ENCODE measurements around the gene AMY1A. TPM values are rescaled to one million over a fixed set of nuclear protein-coding genes. Genes with fewer than 3 reads are reported as not detected.
"Not testable (repeated sequence)": the region's sequence is repeated elsewhere in the genome, so short reads cannot be mapped to it uniquely, and the experiment has no call there.

Gene AMY1A
- total RNA-seq, result not detected
- long read RNA-seq, result 0 reads

DNA sequence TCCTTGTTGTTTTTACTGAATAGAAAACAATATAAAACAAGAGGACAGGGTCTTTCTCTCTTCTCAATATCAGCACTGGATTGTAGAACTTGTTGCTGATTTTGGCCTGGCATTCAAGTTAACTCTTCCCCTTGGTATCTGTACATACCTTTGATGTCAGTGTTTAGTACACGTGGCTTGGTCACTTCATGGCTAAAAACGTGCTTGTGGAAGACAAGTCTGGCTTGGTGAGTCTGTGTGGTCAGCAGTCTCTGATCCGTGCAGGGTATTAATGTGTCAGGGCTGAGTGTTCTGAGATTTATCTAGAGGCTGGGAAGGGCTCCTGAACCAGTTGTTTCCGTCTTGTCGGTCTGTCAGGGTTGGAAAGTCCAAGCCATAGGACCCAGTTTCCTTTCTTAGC, at the start of gene AMY1A:
TSS of gene AMY1A (plus strand) at position 301 of the 400 bp plus-strand sequence. CDS start 571 bp downstream, outside the sequence.
- intact Hi-C loops (cut with DNase I, micrococcal nuclease); ATAC-seq; DNase-seq: not testable (repeated sequence)

DNA sequence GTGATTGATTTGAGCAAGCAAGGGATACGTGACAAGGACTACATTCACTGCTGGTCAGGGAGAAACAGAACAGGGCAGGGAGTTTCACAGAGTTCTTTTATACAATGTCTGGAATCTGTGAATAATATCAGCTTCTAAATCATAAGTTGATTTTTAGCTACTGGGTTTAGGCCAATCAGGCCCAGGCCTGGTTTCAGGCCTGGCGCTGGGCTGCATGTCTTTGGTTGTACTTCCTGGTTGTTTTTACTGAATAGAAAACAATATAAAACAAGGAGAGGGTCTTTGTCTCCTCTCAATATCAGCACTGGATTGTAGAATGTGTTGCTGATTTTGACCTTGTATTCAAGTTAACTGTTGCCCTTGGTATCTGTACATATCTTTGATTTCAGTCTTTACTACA, 39.2 kb upstream of the AMY1A start:
- ATAC-seq, result no peak
- DNase-seq, result no peak
- intact Hi-C loops (cut with DNase I, micrococcal nuclease), result no loop called here

DNA sequence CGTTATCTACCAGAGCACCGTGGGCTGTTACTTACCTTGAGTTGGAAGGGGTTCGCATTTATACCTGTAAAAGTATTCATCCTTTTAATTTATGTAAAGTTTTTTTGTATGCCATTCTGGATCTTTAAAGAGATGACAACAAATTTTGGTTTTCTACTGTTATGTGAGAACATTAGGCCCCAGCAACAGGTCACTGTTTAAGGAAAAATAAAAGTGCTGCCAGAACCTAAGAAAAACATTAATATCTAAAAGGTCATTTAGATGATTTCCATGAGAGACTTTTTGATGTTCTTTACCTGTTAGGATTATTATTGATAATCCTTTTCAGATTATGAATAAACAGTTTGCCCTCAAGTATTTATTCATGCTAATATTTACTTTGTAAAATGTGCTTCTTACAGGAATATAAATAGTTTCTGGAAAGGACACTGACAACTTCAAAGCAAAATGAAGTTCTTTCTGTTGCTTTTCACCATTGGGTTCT, 38.5 kb upstream of the AMY1A start, which contains the start of gene AMY2A:
TSS of gene AMY2A (plus strand) at position 434 of the 484 bp plus-strand sequence. CDS start at position 448, 14 bp downstream.
- intact Hi-C loops (cut with DNase I, micrococcal nuclease); ATAC-seq; DNase-seq: not testable (repeated sequence)

DNA sequence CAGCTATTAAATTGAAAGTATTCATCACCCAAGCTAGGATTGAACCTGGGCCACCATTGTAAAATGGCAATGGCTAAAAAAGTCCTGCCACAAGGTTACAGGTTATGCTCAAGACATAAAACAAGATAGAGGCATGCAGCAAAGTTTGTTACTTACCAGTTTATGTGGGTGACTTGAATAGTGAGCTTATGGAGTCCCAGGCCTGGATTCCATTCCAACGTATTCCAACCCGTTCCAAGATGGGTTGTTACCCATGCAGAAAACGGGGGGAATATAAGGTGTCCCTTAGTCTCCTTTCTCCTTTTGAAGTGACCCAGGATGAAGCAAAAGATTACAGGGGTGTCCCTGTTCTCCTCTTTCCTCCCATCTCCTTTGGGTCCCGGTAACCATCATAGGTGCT, 28.1 kb upstream of the AMY1A start:
- DNase-seq; intact Hi-C loops (cut with DNase I, micrococcal nuclease); ATAC-seq: not testable (repeated sequence)

DNA sequence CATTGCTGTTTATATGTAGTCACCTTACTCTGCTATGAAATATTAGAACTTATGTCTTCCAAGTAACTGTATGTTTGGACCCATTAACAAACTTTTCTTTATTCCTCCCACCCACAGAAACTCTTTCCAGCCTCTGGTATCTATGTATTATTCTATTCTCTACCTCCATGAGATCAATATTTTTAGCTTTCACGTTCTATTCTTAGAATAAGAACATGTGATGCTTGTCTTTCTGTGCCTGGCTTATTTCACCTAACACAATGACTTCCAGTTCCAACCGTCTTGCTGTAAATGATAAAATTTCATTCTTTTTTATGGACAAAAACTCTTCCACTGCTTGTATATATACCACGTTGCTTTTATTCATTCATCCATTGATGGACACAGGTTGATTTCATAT, 14.4 kb upstream of the AMY1A start:
- DNase-seq; ATAC-seq; intact Hi-C loops (cut with DNase I, micrococcal nuclease): not testable (repeated sequence)

DNA sequence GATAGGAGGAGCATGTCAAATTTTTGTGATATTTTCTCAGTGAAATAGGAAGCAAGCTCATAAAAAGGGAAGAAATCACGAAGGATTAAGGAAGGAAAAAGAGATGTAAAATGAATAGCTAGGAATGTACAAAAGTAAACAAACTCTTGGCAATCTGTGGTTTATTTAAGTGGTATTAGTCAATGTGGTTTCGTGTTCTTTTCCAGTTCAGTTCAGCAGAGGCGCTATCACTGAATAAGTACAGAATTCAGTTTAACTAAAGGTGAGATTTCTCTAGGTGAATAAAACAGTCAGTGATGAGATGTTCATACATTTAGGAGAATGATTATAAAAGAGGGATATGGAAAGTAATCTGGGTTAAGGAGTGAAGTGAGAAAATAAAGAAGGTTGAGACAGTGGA, 11.7 kb upstream of the AMY1A start:
- ATAC-seq; intact Hi-C loops (cut with DNase I, micrococcal nuclease); DNase-seq: not testable (repeated sequence)

DNA sequence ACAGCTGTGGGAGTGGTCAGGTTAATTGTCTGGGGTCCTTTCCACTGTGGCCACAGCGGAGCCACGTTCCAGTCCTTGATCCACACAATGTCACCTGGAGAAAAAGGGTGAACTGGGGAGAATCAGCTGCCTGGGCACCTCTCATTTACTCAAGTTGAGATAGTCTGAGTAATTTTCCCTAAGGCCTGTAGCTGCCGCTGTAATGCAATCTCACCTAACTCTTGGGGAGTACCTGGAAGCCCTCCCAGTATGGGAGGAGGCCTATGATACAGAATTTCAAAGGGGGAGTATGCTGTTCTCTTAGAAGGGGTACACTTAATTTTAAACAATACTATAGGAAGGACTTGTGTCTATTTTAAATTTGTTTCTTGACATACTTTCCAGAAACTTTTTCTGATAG, 5.3 kb upstream of the AMY1A start:
- DNase-seq; intact Hi-C loops (cut with DNase I, micrococcal nuclease); ATAC-seq: not testable (repeated sequence)

DNA sequence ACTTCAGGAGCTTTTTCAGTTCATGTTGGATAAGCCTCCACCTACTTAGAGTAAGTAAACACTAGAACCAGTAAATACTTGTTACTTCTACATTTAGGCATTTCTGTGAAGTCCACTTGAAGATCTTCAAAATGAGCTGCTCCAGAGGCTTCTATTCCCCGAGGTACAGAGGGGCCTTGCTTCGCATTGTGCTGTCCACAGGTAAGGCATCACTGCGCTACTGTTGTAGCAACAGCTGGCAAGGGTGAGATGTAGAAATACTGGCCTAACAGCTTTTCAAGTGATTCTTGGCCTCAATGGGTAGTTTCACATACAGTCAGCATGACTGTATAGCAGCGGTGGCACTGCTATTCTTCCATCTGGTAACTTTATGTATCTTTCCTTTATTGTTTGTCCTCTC, 4.7 kb upstream of the AMY1A start:
- not testable (repeated sequence) for DNase-seq

DNA sequence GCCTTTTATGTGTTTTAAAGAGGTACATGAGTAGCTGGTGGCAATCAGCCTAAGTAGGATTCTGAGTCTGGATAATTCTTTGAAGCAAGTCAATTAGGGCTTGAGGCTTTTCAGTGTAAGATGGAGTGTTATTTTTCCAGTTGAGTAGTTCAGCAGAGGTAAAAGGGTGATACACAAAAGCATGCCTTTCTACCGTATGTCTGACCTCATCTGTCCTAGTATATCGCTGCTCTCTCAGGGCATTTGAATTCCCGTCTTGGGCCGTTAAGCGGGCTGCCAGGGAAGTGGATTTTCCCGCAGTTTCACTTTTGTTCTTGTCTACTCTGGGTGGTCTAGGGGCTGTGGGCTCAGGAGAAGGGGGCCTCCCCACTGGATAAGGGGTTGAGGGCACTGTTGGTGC, 1.4 kb upstream of the AMY1A start:
- not testable (repeated sequence) for ATAC-seq

More for the DNA sequence above, 4.7 kb upstream of the AMY1A start:
- intact Hi-C loops (cut with DNase I, micrococcal nuclease); ATAC-seq: not testable (repeated sequence)

DNA sequence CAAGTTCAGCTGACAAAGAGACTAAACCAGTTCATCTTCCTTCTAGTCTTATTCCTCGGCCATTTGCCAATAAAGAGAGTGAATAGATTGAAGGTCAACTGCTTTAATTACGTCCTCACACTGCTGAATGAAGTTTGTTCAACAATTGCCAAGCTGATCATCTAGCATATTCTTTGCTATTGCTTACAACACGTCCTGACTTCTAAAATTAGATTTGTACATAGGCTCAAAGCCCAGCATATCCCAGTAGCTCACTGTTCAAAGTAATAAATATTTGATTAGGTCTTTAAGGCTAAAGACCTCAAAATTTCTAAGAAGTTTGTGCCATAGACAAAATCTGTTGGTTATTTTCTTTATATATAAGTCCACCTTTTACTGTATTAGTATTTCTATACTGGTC, 20.8 kb downstream of the AMY1A start:
- intact Hi-C loops (cut with DNase I, micrococcal nuclease); DNase-seq; ATAC-seq: not testable (repeated sequence)

More for the DNA sequence above, 1.4 kb upstream of the AMY1A start:
- intact Hi-C loops (cut with DNase I, micrococcal nuclease); DNase-seq: not testable (repeated sequence)

DNA sequence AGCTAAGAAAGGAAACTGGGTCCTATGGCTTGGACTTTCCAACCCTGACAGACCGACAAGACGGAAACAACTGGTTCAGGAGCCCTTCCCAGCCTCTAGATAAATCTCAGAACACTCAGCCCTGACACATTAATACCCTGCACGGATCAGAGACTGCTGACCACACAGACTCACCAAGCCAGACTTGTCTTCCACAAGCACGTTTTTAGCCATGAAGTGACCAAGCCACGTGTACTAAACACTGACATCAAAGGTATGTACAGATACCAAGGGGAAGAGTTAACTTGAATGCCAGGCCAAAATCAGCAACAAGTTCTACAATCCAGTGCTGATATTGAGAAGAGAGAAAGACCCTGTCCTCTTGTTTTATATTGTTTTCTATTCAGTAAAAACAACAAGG, 40.5 kb downstream of the AMY1A start, which contains the start of gene AMY1B:
TSS of gene AMY1B (minus strand) at position 101 of the 400 bp plus-strand sequence. CDS start 571 bp downstream, outside the sequence.
- ATAC-seq; intact Hi-C loops (cut with DNase I, micrococcal nuclease); DNase-seq: not testable (repeated sequence)

DNA sequence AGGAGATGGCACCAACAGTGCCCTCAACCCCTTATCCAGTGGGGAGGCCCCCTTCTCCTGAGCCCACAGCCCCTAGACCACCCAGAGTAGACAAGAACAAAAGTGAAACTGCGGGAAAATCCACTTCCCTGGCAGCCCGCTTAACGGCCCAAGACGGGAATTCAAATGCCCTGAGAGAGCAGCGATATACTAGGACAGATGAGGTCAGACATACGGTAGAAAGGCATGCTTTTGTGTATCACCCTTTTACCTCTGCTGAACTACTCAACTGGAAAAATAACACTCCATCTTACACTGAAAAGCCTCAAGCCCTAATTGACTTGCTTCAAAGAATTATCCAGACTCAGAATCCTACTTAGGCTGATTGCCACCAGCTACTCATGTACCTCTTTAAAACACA, 41.9 kb downstream of the AMY1A start:
- DNase-seq; intact Hi-C loops (cut with DNase I, micrococcal nuclease); ATAC-seq: not testable (repeated sequence)

DNA sequence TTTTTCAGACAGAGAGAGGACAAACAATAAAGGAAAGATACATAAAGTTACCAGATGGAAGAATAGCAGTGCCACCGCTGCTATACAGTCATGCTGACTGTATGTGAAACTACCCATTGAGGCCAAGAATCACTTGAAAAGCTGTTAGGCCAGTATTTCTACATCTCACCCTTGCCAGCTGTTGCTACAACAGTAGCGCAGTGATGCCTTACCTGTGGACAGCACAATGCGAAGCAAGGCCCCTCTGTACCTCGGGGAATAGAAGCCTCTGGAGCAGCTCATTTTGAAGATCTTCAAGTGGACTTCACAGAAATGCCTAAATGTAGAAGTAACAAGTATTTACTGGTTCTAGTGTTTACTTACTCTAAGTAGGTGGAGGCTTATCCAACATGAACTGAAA, 45.1 kb downstream of the AMY1A start:
- ATAC-seq; DNase-seq; intact Hi-C loops (cut with DNase I, micrococcal nuclease): not testable (repeated sequence)

DNA sequence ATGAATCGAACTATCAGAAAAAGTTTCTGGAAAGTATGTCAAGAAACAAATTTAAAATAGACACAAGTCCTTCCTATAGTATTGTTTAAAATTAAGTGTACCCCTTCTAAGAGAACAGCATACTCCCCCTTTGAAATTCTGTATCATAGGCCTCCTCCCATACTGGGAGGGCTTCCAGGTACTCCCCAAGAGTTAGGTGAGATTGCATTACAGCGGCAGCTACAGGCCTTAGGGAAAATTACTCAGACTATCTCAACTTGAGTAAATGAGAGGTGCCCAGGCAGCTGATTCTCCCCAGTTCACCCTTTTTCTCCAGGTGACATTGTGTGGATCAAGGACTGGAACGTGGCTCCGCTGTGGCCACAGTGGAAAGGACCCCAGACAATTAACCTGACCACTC, 45.7 kb downstream of the AMY1A start:
- ATAC-seq; DNase-seq; intact Hi-C loops (cut with DNase I, micrococcal nuclease): not testable (repeated sequence)

DNA sequence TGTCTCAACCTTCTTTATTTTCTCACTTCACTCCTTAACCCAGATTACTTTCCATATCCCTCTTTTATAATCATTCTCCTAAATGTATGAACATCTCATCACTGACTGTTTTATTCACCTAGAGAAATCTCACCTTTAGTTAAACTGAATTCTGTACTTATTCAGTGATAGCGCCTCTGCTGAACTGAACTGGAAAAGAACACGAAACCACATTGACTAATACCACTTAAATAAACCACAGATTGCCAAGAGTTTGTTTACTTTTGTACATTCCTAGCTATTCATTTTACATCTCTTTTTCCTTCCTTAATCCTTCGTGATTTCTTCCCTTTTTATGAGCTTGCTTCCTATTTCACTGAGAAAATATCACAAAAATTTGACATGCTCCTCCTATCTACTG, 52.1 kb downstream of the AMY1A start:
- ATAC-seq; DNase-seq; intact Hi-C loops (cut with DNase I, micrococcal nuclease): not testable (repeated sequence)

DNA sequence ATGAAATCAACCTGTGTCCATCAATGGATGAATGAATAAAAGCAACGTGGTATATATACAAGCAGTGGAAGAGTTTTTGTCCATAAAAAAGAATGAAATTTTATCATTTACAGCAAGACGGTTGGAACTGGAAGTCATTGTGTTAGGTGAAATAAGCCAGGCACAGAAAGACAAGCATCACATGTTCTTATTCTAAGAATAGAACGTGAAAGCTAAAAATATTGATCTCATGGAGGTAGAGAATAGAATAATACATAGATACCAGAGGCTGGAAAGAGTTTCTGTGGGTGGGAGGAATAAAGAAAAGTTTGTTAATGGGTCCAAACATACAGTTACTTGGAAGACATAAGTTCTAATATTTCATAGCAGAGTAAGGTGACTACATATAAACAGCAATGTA, 54.8 kb downstream of the AMY1A start:
- intact Hi-C loops (cut with DNase I, micrococcal nuclease); ATAC-seq; DNase-seq: not testable (repeated sequence)

Other genes with a start within 250 kb of the AMY1A start
- gene RNPC3, start 130.1 kb upstream of the AMY1A start, total RNA-seq, result 10 to 100 TPM; 20.5 to 22.7 TPM
- gene AMY2B, start 84.2 kb upstream of the AMY1A start, total RNA-seq, result 10 to 100 TPM in 1 of 2 donors, 1 to 10 TPM in 1; 8.7 to 10.7 TPM
- 1 to 10 TPM in 1 of 2 donors, not detected in 1; 2.5 TPM for gene AMY2A, start 38.3 kb upstream of the AMY1A start, total RNA-seq
- not detected for gene AMY1B, start 40.5 kb downstream of the AMY1A start, total RNA-seq
- gene AMY1C, start 94.1 kb downstream of the AMY1A start, total RNA-seq, result not detected

Data from left colon (tissue), 2 donors.